Measurements from ENCODE around the gene KCNQ1. TPM values are rescaled to one million over a fixed set of nuclear protein-coding genes. Genes with fewer than 3 reads are reported as not detected.

The KCNQ1 gene
- polyA plus RNA-seq (2012; ENCODE audit: low read depth, missing spikeins): 0.46 TPM

GRCh38 chr11:2444821-2445745 lies at the start of gene KCNQ1:
KCNQ1 (plus strand) TSS chr11:2445008; CDS start chr11:2445099, 91 bp downstream.
- DNase-seq (ENCODE audit: insufficient read length, low spot score): no peak
- TF ChIP-seq SPI1 (IDR thresholded peaks at IDR 0.05; ENCODE audit: low read depth, low read length) (no peak), TAF1 (IDR thresholded peaks at IDR 0.05; ENCODE audit: low read depth, low read length) (no peak), PAX5 (IDR thresholded peaks at IDR 0.05; ENCODE audit: insufficient read depth, low read length, severe bottlenecking) (no peak), POLR2A (IDR thresholded peaks at IDR 0.05; ENCODE audit: low read depth, low read length) (no peak), POLR2AphosphoS5 (IDR thresholded peaks at IDR 0.05; ENCODE audit: low read depth, low read length) (no peak), POU2F2 (IDR thresholded peaks at IDR 0.05; ENCODE audit: low read depth, low read length) (no peak)

GRCh38 chr11:2395211-2395730 lies 49.5 kb upstream of the KCNQ1 start:
- TF ChIP-seq SPI1 (IDR thresholded peaks at IDR 0.05; ENCODE audit: low read depth, low read length): no peak
- FAIRE-seq: no peak

More at GRCh38 chr11:2444821-2445745, at the start of gene KCNQ1:
- no peak for FAIRE-seq

GRCh38 chr11:2395856-2396255 lies 49.0 kb upstream of the KCNQ1 start:
- no peak for TF ChIP-seq SPI1 (IDR thresholded peaks at IDR 0.05; ENCODE audit: low read depth, low read length)
- TF ChIP-seq TAF1 (IDR thresholded peaks at IDR 0.05; ENCODE audit: low read depth, low read length): no peak
- TF ChIP-seq POU2F2 (IDR thresholded peaks at IDR 0.05; ENCODE audit: low read depth, low read length): no peak
- TF ChIP-seq POLR2A (IDR thresholded peaks at IDR 0.05; ENCODE audit: low read depth, low read length): no peak
- TF ChIP-seq POLR2AphosphoS5 (IDR thresholded peaks at IDR 0.05; ENCODE audit: low read depth, low read length): no peak
- no peak for TF ChIP-seq PAX5 (IDR thresholded peaks at IDR 0.05; ENCODE audit: insufficient read depth, low read length, severe bottlenecking)
- no peak for DNase-seq (ENCODE audit: insufficient read length, low spot score)
- FAIRE-seq: no peak

More at GRCh38 chr11:2395211-2395730, 49.5 kb upstream of the KCNQ1 start:
- no peak for DNase-seq (ENCODE audit: insufficient read length, low spot score)

GRCh38 chr11:2396471-2396870 lies 48.3 kb upstream of the KCNQ1 start:
- TF ChIP-seq POLR2AphosphoS5 (IDR thresholded peaks at IDR 0.05; ENCODE audit: low read depth, low read length): no peak
- no peak for TF ChIP-seq SPI1 (IDR thresholded peaks at IDR 0.05; ENCODE audit: low read depth, low read length)
- no peak for TF ChIP-seq POLR2A (IDR thresholded peaks at IDR 0.05; ENCODE audit: low read depth, low read length)
- TF ChIP-seq POU2F2 (IDR thresholded peaks at IDR 0.05; ENCODE audit: low read depth, low read length): no peak
- TF ChIP-seq PAX5 (IDR thresholded peaks at IDR 0.05; ENCODE audit: insufficient read depth, low read length, severe bottlenecking): no peak
- TF ChIP-seq TAF1 (IDR thresholded peaks at IDR 0.05; ENCODE audit: low read depth, low read length): no peak
- DNase-seq (ENCODE audit: insufficient read length, low spot score) (no peak), FAIRE-seq (no peak)

GRCh38 chr11:2397005-2397404 lies 47.8 kb upstream of the KCNQ1 start:
- FAIRE-seq (no peak), DNase-seq (ENCODE audit: insufficient read length, low spot score) (no peak)
- no peak for TF ChIP-seq POLR2A (IDR thresholded peaks at IDR 0.05; ENCODE audit: low read depth, low read length)
- no peak for TF ChIP-seq POU2F2 (IDR thresholded peaks at IDR 0.05; ENCODE audit: low read depth, low read length)
- TF ChIP-seq SPI1 (IDR thresholded peaks at IDR 0.05; ENCODE audit: low read depth, low read length): no peak
- no peak for TF ChIP-seq POLR2AphosphoS5 (IDR thresholded peaks at IDR 0.05; ENCODE audit: low read depth, low read length)
- no peak for TF ChIP-seq TAF1 (IDR thresholded peaks at IDR 0.05; ENCODE audit: low read depth, low read length)
- TF ChIP-seq PAX5 (IDR thresholded peaks at IDR 0.05; ENCODE audit: insufficient read depth, low read length, severe bottlenecking): no peak

DNA sequence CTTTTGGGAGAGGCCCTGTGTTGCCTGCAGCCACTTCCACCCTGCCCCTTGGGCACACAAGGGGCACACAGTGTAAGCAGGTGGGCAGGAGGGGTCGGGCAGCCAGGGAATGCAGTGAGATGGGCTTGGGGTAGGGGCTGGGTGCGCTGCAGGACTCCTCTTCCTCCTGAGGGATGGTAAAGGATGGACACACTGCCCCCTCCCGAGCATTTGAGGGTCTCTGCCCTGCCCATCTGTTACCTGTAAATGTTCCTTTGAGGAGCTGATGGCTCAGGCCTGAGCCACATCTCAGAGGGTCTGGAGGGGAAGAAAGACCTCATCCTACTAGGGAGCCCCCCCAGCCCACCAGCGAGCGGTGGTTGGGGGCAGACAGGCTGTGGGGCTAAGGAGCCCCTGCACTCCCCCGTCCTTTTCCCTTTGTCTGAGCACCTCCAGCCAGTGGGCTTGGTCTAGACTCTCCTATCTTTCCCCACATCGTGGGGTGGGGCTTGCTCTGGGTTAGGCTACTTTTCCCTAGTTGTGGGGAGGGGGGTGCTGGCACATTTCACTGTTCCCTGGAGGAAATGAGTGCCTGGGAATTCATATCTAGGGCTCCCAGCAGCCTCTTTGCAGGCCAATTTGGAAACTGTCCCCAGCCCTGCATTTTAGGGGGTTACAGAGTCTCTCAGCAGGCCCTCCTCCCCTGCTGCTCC lies 46.0 kb upstream of the KCNQ1 start:
- FAIRE-seq (no peak), DNase-seq (ENCODE audit: insufficient read length, low spot score) (no peak)
- TF ChIP-seq POLR2A (IDR thresholded peaks at IDR 0.05; ENCODE audit: low read depth, low read length): 0 out of 2 replicates have a peak, but pooled peaks have one; percentile 35
- TF ChIP-seq SPI1 (IDR thresholded peaks at IDR 0.05; ENCODE audit: low read depth, low read length): no peak
- TF ChIP-seq TAF1 (IDR thresholded peaks at IDR 0.05; ENCODE audit: low read depth, low read length): no peak

DNA sequence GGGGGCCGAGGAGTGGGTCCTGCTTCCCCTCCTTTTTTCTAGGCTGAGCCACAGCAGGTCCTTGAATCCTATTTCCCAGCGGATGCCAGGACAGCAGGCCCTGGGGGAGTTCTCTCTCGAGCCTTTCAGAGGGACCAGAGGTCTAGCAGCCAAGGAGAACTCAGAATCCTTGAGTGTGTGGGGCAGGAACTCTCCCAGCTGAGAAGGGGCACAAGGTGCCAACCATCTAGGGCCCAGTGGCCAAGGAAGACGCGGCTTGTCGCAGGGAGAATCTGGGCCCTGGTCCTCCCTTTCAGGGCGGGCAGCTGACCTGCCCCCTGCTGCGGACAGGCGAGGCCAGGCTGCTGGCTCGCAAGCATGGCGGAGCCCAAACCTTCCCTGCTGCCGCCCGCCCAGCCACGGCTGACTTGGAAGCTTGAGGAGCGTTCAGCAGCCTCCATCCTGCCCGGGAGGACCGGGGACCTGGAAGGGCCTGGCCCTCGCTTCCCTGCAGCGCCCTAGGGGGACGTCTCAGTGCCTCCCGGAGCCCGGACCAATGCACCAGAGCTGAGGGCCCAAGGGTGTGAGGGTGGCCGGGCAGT lies 45.2 kb upstream of the KCNQ1 start:
- no peak for TF ChIP-seq TAF1 (IDR thresholded peaks at IDR 0.05; ENCODE audit: low read depth, low read length)
- no peak for TF ChIP-seq POU2F2 (IDR thresholded peaks at IDR 0.05; ENCODE audit: low read depth, low read length)
- TF ChIP-seq POLR2AphosphoS5 (IDR thresholded peaks at IDR 0.05; ENCODE audit: low read depth, low read length): no peak
- no peak for TF ChIP-seq POLR2A (IDR thresholded peaks at IDR 0.05; ENCODE audit: low read depth, low read length)
- TF ChIP-seq SPI1 (IDR thresholded peaks at IDR 0.05; ENCODE audit: low read depth, low read length): no peak
- no peak for TF ChIP-seq PAX5 (IDR thresholded peaks at IDR 0.05; ENCODE audit: insufficient read depth, low read length, severe bottlenecking)
- FAIRE-seq: no peak
- DNase-seq (ENCODE audit: insufficient read length, low spot score): no peak

DNA sequence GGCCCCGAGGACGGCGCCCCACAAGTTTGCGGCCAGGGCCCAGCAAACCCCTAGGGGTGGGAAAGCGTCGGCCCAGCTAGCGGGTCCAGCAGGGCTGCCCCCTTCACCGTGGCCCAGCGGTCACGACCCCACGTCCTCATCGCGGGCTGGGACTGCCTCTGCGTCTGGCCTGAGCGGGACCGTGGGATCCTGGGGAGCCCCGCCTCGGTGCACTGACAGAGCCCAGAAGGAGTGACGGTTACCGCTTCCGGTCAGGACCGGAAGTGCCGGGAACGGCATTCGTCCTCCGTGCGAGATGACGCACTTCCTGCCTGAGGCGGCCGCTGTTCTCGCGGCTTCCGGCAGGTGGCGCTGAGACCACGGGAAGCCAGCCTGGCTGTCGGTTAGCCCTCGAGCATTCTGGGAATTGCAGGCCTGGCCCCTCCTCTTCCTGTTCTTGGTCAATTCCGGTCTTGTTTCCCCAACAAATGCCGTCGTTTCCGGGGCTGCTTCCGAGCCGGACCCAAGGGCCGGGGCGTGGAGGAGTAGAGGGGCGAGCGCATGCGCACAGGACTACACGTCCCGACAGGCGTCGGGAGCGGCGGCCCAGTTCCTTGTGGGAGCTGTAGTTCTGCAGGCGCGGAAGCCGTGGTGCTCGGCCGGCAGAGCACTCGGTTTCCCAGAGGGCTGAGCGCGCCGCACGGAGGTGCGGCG lies 44.6 kb upstream of the KCNQ1 start, which contains the start of gene TSSC4:
Gene TSSC4 (plus strand): TSS at position 682 of the 693 bp plus-strand sequence. CDS start 1,884 bp downstream, outside the sequence.
- peak; percentile 83; the same call in 1 of the 2 replicates for TF ChIP-seq POU2F2 (IDR thresholded peaks at IDR 0.05; ENCODE audit: low read depth, low read length)
- peak; percentile 89; the same call in 1 of the 2 replicates for TF ChIP-seq POLR2AphosphoS5 (IDR thresholded peaks at IDR 0.05; ENCODE audit: low read depth, low read length)
- peak; percentile 66 for TF ChIP-seq SPI1 (IDR thresholded peaks at IDR 0.05; ENCODE audit: low read depth, low read length)
- TF ChIP-seq PAX5 (IDR thresholded peaks at IDR 0.05; ENCODE audit: insufficient read depth, low read length, severe bottlenecking): no peak
- TF ChIP-seq POLR2A (IDR thresholded peaks at IDR 0.05; ENCODE audit: low read depth, low read length): peak; percentile 87
- peak; percentile 85 for TF ChIP-seq TAF1 (IDR thresholded peaks at IDR 0.05; ENCODE audit: low read depth, low read length)
- FAIRE-seq (peak; percentile 100), DNase-seq (ENCODE audit: insufficient read length, low spot score) (peak; percentile 100)

Measured in GM12891 (cell line).